Fibroblast of mammary gland (primary cell): Measurements from ENCODE around the gene GTF2F2.

Experiments used
- DNase-seq: peaks from one replicate; pipeline ENCODE4 v3.0.0-alpha.2; 2010; ENCODE audit warnings: low read depth
- H3K4me3 ChIP-seq: 2 replicates; pipeline ENCODE4 v1.5.1; 2011; ENCODE audit warnings: low read depth, mild to moderate bottlenecking, low read length, moderate library complexity; ENCODE audit not compliant: control insufficient read depth
- CTCF ChIP-seq: conservative IDR thresholded peaks from 2 replicates; pipeline ENCODE4 v1.5.1; 2011; ENCODE audit warnings: low read depth, low read length, inconsistent platforms; ENCODE audit not compliant: control insufficient read depth, insufficient read depth

GTF2F2 gene

DNA sequence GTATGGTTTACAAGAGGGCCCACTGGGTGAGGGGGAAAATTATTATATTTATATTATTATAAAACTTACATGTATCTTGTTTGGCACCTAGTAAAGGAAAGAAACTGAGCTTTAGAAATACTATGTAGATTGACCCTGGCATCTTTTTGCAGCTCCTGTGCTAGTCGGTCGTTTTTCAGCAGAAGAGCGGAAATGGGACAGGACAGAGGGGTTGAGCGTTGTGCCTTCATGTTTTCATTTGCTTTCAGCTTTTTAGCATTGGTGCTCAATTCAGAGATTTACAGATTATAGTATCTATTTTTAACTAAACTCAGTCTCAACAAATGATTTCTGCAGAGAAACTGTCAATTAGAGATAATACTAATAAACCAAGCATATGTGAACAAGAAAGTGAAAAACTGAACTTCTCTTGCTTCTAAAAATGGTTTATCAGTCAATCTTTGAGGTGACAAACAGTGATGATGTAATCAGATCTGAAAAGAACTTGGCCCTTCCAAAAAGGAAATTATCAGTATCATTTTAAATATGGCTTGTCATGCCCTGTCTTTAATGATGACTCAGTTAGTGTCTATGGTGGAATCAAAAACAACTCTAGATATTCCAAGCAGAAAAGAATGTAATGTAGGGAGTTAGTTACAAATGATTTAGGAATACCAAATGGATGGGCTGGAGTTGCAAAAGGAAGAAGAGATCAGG, 137.5 kb downstream of the GTF2F2 start:
- DNase-seq, result peak; percentile 42
- H3K4me3 ChIP-seq, result no peak overlapping the region
- TF ChIP-seq CTCF, result no peak

DNA sequence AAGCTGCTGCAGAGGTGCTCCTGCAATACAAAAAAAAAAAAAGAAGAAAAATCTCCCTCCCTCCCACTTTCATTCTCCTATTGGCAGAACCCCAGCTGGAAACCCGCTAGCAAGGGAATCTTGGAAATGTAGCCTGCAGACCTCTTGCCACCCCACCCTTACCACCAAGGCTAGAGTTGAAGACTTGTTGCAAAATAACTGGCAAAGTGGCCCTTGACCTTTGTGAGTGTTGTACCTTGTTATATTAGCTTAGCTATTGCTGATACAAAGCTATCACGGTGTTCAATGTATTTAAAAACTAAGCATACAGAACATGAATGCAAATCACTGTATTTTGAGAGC, 138.0 kb downstream of the GTF2F2 start:
- H3K4me3 ChIP-seq, result no peak overlapping the region
- no peak for TF ChIP-seq CTCF
- DNase-seq, result no peak

GRCh38 chr13:45267215-45267614, 146.9 kb downstream of the GTF2F2 start:
- H3K4me3 ChIP-seq, result no peak overlapping the region
- DNase-seq, result no peak
- no peak for TF ChIP-seq CTCF

DNA sequence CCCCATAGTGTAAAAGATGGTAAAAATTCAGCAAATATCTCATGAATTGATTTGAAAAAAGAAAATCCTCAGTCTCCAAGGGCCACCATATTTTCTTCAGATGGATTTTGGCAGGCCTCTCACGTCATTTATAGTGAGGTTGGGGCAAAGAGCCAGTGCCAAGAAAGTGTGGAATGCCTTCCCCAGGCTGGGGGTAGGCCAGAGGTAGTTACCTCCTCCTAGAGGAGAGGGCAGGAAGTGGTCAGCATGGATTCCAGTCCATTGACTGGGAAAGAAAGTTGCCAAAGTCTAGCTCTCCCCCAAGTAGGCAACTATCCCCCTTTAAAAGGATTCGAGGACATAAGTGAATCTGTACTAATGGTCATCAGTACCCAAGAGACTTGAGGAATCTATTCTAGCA, 148.9 kb downstream of the GTF2F2 start:
- peak; percentile 12 for TF ChIP-seq CTCF
- no peak overlapping the region for H3K4me3 ChIP-seq
- peak; percentile 51 for DNase-seq

DNA sequence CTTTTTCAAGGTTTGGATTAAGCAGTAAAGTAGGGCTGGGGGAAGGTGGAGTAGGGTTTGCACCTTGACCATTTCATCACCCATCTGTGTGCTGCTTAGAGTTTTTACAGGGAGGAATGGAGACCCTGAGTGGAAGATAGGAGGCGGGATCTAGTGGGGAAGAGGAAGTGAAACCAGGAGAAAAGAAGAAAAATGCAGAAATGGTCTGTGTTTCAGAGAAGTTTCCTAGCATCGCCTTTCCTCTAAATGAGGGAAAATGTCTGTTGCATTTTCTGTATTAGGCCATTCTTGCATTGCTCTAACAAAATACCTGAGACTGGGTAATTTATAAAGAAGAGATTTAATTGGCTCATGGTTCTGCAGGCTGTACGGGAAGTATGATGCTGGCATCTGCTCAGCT, 156.6 kb downstream of the GTF2F2 start:
- H3K4me3 ChIP-seq, result no peak overlapping the region
- DNase-seq, result no peak
- TF ChIP-seq CTCF, result no peak

DNA sequence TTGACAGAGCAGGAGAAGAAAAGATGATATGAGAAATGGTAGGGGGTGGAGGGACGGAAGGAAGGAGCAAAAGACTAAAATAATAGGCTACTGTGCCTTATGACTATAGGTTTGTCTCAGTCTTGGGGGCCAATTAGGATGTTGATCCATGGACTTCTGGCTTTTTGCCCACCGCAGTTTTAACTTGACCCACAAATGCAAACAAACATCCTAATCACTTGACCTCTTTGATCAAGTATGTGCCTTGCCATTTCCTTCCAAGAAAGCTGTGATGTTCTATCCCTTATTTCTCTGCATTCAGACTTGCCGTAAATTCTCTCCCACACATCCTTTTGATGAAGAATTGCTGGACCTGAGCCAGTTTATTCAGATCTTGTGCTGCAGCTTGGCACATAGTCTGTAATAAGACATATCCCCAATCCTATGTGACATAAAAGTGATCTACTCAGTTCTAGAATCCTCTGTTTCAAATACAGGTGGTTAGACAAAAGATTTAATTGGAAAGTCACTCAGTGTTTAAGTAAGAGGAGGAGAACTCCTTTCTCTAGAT, 157.9 kb downstream of the GTF2F2 start:
- no peak overlapping the region for H3K4me3 ChIP-seq
- peak; percentile 20 for DNase-seq
- TF ChIP-seq CTCF, result no peak
